22Rv1 (cell line): ENCODE results near the gene ABCA2.

Experiments used
- ZFX ChIP-seq: fragments of 450-650 bp; IDR thresholded peaks from 2 replicates; pipeline ENCODE4 v1.6.1; 2017; ENCODE audit warnings: antibody characterized with exemption, borderline replicate concordance
- TF ChIP-seq, protein P1 (sequence below): fragments of 450-650 bp; IDR thresholded peaks from 2 replicates; pipeline ENCODE4 v1.5.1; 2017; ENCODE audit warnings: mild to moderate bottlenecking

DNA sequence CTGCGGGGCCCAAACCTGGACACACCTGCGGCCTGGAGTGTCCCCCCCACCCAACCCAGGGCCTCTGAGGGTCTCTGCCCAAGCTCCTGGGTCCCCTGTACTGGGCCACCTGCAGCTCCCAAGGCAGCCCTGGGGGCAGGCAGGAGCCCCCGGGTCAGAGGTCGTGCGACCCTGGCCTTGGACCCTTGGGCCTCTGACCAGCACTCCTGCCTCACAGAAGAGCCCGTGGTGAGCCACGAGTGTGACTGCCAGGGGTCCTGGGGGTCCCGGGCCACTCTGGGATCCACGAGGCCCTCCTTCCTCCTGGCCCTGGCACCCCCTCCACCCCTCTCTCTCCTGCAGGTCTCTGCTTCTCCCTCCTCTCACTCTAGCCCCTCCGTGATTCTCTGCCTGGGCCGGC lies 55.7 kb downstream of the ABCA2 start:
- TF ChIP-seq, protein P1, sequence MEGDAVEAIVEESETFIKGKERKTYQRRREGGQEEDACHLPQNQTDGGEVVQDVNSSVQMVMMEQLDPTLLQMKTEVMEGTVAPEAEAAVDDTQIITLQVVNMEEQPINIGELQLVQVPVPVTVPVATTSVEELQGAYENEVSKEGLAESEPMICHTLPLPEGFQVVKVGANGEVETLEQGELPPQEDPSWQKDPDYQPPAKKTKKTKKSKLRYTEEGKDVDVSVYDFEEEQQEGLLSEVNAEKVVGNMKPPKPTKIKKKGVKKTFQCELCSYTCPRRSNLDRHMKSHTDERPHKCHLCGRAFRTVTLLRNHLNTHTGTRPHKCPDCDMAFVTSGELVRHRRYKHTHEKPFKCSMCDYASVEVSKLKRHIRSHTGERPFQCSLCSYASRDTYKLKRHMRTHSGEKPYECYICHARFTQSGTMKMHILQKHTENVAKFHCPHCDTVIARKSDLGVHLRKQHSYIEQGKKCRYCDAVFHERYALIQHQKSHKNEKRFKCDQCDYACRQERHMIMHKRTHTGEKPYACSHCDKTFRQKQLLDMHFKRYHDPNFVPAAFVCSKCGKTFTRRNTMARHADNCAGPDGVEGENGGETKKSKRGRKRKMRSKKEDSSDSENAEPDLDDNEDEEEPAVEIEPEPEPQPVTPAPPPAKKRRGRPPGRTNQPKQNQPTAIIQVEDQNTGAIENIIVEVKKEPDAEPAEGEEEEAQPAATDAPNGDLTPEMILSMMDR: no peak
- no peak for TF ChIP-seq ZFX
